ENCODE results near the gene SIPA1L3. TPM values are rescaled to one million over a fixed set of nuclear protein-coding genes. Genes with fewer than 3 reads are reported as not detected.

Gene SIPA1L3
- total and polyA plus RNA-seq, 2 experiments from 2014 or later, result 15.7 to 54.1 TPM

GRCh38 chr19:38057959-38058690 lies 151.1 kb downstream of the SIPA1L3 start:
- H3F3A ChIP-seq (replicated peaks; ENCODE audit: low read depth), result 0 out of 2 replicates have a peak, but pooled peaks cover 12% of the 10 kb centered on the region
- TF ChIP-seq POLR2AphosphoS5 (IDR thresholded peaks at IDR 0.05; ENCODE audit: low read depth), result no peak
- no peak for TF ChIP-seq ZNF331 (CRISPR knock-in tag; IDR thresholded peaks at IDR 0.05; ENCODE audit: low read depth)
- TF ChIP-seq ETS1 (IDR thresholded peaks at IDR 0.05), result no peak
- TF ChIP-seq EZH2 (IDR thresholded peaks at IDR 0.05; ENCODE audit: low read depth, unreplicated experiment), result no peak
- TF ChIP-seq JUNB (IDR thresholded peaks at IDR 0.05; ENCODE audit: unreplicated experiment), result no peak
- TF ChIP-seq CREB1 (CRISPR knock-in tag; IDR thresholded peaks at IDR 0.05; ENCODE audit: low read depth), result no peak
- no peak for TF ChIP-seq REST (IDR thresholded peaks at IDR 0.05; ENCODE audit: unreplicated experiment)
- no peak for TF ChIP-seq EZH2phosphoT487 (IDR thresholded peaks at IDR 0.05; ENCODE audit: unreplicated experiment)
- peak overlapping the region; percentile 86 for H3K27ac Mint-ChIP-seq
- H3K4me3 ChIP-seq, result no peak overlapping the region
- no peak overlapping the region for H3K4me3 Mint-ChIP-seq
- H3K36me3 Mint-ChIP-seq (ENCODE audit: low read depth), result peaks cover 2% of the 10 kb centered on the region; the same call in 1 of the 3 replicates
- H3K27me3 ChIP-seq (ENCODE audit: insufficient read depth), result no peaks in the 10 kb centered on the region
- no peaks in the 10 kb centered on the region for H3K9me2 ChIP-seq (ENCODE audit: insufficient read depth)
- ATAC-seq (peak; percentile 14; the same call in 2 of the 3 replicates), DNase-seq (ENCODE audit: low spot score) (no peak)
- peaks cover 12% of the 10 kb centered on the region for H3K27me3 Mint-ChIP-seq (ENCODE audit: insufficient read depth, low read depth, poor library complexity)
- no peak overlapping the region for H3K27ac ChIP-seq (ENCODE audit: low read depth)
- no peak overlapping the region for H3K4me2 ChIP-seq
- H3K4me1 ChIP-seq (ENCODE audit: insufficient read depth), result peaks cover 36% of the 10 kb centered on the region
- H2AFZ ChIP-seq, result no peak overlapping the region
- no peaks in the 10 kb centered on the region for H3K36me3 ChIP-seq (ENCODE audit: insufficient read depth)
- peaks cover 26% of the 10 kb centered on the region for H3K79me2 ChIP-seq (replicated peaks; ENCODE audit: insufficient read depth)
- H3K9me3 Mint-ChIP-seq, result no peaks in the 10 kb centered on the region; the same call in 2 of the 3 replicates
- peaks cover 45% of the 10 kb centered on the region for H3K4me1 Mint-ChIP-seq
- no peaks in the 10 kb centered on the region; the same call in 1 of the 2 replicates for H4K20me1 ChIP-seq (replicated peaks; ENCODE audit: insufficient read depth)

GRCh38 chr19:38059897-38060296 lies 152.9 kb downstream of the SIPA1L3 start:
- Mint-ChIP-seq H3K27me3 (ENCODE audit: insufficient read depth, low read depth, poor library complexity) (peaks cover 10% of the 10 kb centered on the region), H3K36me3 (ENCODE audit: low read depth) (peaks cover 2% of the 10 kb centered on the region; the same call in 1 of the 3 replicates), H3K9me3 (no peaks in the 10 kb centered on the region; the same call in 2 of the 3 replicates), H3K4me3 (no peak overlapping the region), H3K4me1 (peaks cover 39% of the 10 kb centered on the region), H3K27ac (no peak overlapping the region)
- peaks cover 10% of the 10 kb centered on the region; the same call in 1 of the 2 replicates for H4K20me1 ChIP-seq (replicated peaks; ENCODE audit: insufficient read depth)
- no peak overlapping the region for H2AFZ ChIP-seq
- H3K4me3 ChIP-seq, result no peak overlapping the region
- H3K27me3 ChIP-seq (ENCODE audit: insufficient read depth), result no peaks in the 10 kb centered on the region
- DNase-seq (ENCODE audit: low spot score), result no peak
- no peak for ATAC-seq
- no peaks in the 10 kb centered on the region for H3K9me2 ChIP-seq (ENCODE audit: insufficient read depth)
- H3K36me3 ChIP-seq (ENCODE audit: insufficient read depth), result no peaks in the 10 kb centered on the region
- H3K4me2 ChIP-seq, result no peak overlapping the region
- H3K79me2 ChIP-seq (replicated peaks; ENCODE audit: insufficient read depth), result peaks cover 26% of the 10 kb centered on the region
- 0 out of 2 replicates have a peak overlapping the region, but pooled peaks have one; percentile 14 for H3K27ac ChIP-seq (ENCODE audit: low read depth)
- peaks cover 27% of the 10 kb centered on the region for H3K4me1 ChIP-seq (ENCODE audit: insufficient read depth)
- 0 out of 2 replicates have a peak, but pooled peaks cover 12% of the 10 kb centered on the region for H3F3A ChIP-seq (replicated peaks; ENCODE audit: low read depth)
- TF ChIP-seq REST (IDR thresholded peaks at IDR 0.05; ENCODE audit: unreplicated experiment), result no peak
- no peak for TF ChIP-seq CTCF (conservative IDR thresholded peaks at IDR 0.05; ENCODE audit: low read depth in 2 of 2)

Data from GM23338 (cell line).